Vagina (tissue), 2 donors: ENCODE results near the gene MC2R.

Experiments used
- CTCF ChIP-seq, 3 experiments: fragments of 450-650 bp in 2 of 3; fragments of 200-600 bp in 1 of 3; sonication (generic) in 1 of 3; IDR thresholded peaks; one replicate each; pipeline ENCODE4 v1.5.1; 2017 to 2019; ENCODE audit warnings: antibody characterized with exemption in 3 of 3, mild to moderate bottlenecking in 2 of 3, moderate library complexity in 2 of 3
- POLR2A ChIP-seq, 2 donors: fragments of 450-650 bp; IDR thresholded peaks; one replicate each; pipeline ENCODE4 v1.6.1; 2017; ENCODE audit warnings: antibody characterized with exemption in 2 of 2, mild to moderate bottlenecking in 2 of 2, moderate library complexity in 2 of 2
- POLR2AphosphoS5 ChIP-seq, 2 donors: sonication (generic); formaldehyde crosslinking; IDR thresholded peaks; one replicate each; pipeline ENCODE4 v1.9.0; 2017; ENCODE audit warnings: antibody characterized with exemption in 2 of 2, mild to moderate bottlenecking in 2 of 2, low read depth in 1 of 2; ENCODE audit not compliant: insufficient read depth in 1 of 2

- TF ChIP-seq CTCF (IDR thresholded peaks at IDR 0.05) (no peak), POLR2A (IDR thresholded peaks at IDR 0.05) (no peak), POLR2AphosphoS5 (IDR thresholded peaks at IDR 0.05; ENCODE audit: insufficient read depth in 1 of 2, low read depth in 1 of 2) (no peak)
Measured at GRCh38 chr18:13892098-13892497, 23.2 kb downstream of the MC2R start.
